D341Med (cell line): Measurements from ENCODE around the gene PTCSC3.

Source experiments
- DNase-seq: peaks from one replicate; pipeline ENCODE4 v3.0.0; 2012; ENCODE audit warnings: low spot score

PTCSC3 gene

GRCh38 chr14:36176524-36176923 is at the start of gene PTCSC3:
Gene PTCSC3, minus strand, starts transcription at chr14:36176722.
- no peak for DNase-seq

- no peak for DNase-seq
These were observed 49.6 kb upstream of the PTCSC3 start for GRCh38 chr14:36226164-36226563.

GRCh38 chr14:36224176-36224575 is 47.7 kb upstream of the PTCSC3 start:
- DNase-seq, result no peak

- DNase-seq, result no peak
These were observed 47.0 kb upstream of the PTCSC3 start for GRCh38 chr14:36223558-36223957.

GRCh38 chr14:36222952-36223468 is 46.5 kb upstream of the PTCSC3 start:
- no peak for DNase-seq

GRCh38 chr14:36222337-36222736 is 45.8 kb upstream of the PTCSC3 start:
- no peak for DNase-seq

GRCh38 chr14:36221112-36221511 is 44.6 kb upstream of the PTCSC3 start:
- no peak for DNase-seq

GRCh38 chr14:36217732-36218131 is 41.2 kb upstream of the PTCSC3 start:
- no peak for DNase-seq

GRCh38 chr14:36217027-36217426 is 40.5 kb upstream of the PTCSC3 start:
- DNase-seq, result no peak

- DNase-seq, result no peak
These were observed 38.7 kb upstream of the PTCSC3 start for GRCh38 chr14:36215217-36215598.

GRCh38 chr14:36214476-36215216 is 38.1 kb upstream of the PTCSC3 start:
- no peak for DNase-seq

- DNase-seq, result no peak
These were observed 36.5 kb upstream of the PTCSC3 start for GRCh38 chr14:36212987-36213386.

GRCh38 chr14:36212577-36212976 is 36.1 kb upstream of the PTCSC3 start:
- DNase-seq, result no peak

- DNase-seq, result no peak
These were observed 32.3 kb upstream of the PTCSC3 start for GRCh38 chr14:36208690-36209278.

- no peak for DNase-seq
These were observed 31.0 kb upstream of the PTCSC3 start for GRCh38 chr14:36207500-36207899.

- DNase-seq, result no peak
These were observed 28.0 kb upstream of the PTCSC3 start for GRCh38 chr14:36204461-36205073.

GRCh38 chr14:36198378-36198777 is 21.9 kb upstream of the PTCSC3 start:
- no peak for DNase-seq

- no peak for DNase-seq
These were observed 18.1 kb upstream of the PTCSC3 start for GRCh38 chr14:36194663-36195062.

GRCh38 chr14:36192530-36192929 is 16.0 kb upstream of the PTCSC3 start:
- no peak for DNase-seq

GRCh38 chr14:36183402-36183801 is 6.9 kb upstream of the PTCSC3 start:
- DNase-seq, result no peak

GRCh38 chr14:36181417-36181816 is 4.9 kb upstream of the PTCSC3 start:
- no peak for DNase-seq

GRCh38 chr14:36177489-36177888 is 967 bp upstream of the PTCSC3 start:
- no peak for DNase-seq

GRCh38 chr14:36174767-36175424 is 1.6 kb downstream of the PTCSC3 start:
- DNase-seq, result no peak
